ENCODE measurements around the gene ZNF888. TPM values are rescaled to one million over a fixed set of nuclear protein-coding genes. Genes with fewer than 3 reads are reported as not detected.

ZNF888 gene
- total and polyA plus RNA-seq, 8 donors: 5.7 to 17.2 (median 13.0) TPM

DNA sequence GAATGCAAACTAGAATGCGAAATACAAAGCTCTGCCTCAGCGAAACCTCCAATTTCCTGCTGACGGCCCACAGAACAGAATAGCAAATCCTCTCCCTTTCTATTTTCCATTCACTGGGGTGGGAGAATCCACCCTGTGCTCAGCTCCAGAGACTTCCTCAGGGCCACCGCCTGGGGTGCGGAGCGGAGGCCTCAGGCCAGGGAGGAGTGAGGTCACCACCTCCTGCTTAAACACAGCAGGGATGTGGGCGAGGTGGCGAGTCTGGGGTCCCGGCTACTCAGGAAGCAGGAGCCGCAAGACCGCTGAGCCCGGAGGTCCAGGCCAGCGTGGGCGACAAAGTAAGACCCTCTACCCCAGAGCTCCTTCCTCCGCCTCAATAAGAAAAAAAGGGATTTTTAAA is 25.1 kb downstream of the ZNF888 start:
- peak overlapping the region; percentile 67 to 92 for H3K4me3 ChIP-seq
- H3K36me3 ChIP-seq: no peaks in the 10 kb centered on the region
- peak overlapping the region; percentile 85 to 89 for H3K27ac ChIP-seq
- no peaks in the 10 kb centered on the region for H3K9me3 ChIP-seq
- TF ChIP-seq, protein P1, sequence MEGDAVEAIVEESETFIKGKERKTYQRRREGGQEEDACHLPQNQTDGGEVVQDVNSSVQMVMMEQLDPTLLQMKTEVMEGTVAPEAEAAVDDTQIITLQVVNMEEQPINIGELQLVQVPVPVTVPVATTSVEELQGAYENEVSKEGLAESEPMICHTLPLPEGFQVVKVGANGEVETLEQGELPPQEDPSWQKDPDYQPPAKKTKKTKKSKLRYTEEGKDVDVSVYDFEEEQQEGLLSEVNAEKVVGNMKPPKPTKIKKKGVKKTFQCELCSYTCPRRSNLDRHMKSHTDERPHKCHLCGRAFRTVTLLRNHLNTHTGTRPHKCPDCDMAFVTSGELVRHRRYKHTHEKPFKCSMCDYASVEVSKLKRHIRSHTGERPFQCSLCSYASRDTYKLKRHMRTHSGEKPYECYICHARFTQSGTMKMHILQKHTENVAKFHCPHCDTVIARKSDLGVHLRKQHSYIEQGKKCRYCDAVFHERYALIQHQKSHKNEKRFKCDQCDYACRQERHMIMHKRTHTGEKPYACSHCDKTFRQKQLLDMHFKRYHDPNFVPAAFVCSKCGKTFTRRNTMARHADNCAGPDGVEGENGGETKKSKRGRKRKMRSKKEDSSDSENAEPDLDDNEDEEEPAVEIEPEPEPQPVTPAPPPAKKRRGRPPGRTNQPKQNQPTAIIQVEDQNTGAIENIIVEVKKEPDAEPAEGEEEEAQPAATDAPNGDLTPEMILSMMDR (IDR thresholded peaks at IDR 0.05): no peak
- no peaks in the 10 kb centered on the region for H3K27me3 ChIP-seq
- DNase-seq (no peak), ATAC-seq (no peak)
- H3K4me1 ChIP-seq: peaks cover 7 to 14% of the 10 kb centered on the region in 2 donors
- intact Hi-C loops (cut with DNase I): no loop called here

DNA sequence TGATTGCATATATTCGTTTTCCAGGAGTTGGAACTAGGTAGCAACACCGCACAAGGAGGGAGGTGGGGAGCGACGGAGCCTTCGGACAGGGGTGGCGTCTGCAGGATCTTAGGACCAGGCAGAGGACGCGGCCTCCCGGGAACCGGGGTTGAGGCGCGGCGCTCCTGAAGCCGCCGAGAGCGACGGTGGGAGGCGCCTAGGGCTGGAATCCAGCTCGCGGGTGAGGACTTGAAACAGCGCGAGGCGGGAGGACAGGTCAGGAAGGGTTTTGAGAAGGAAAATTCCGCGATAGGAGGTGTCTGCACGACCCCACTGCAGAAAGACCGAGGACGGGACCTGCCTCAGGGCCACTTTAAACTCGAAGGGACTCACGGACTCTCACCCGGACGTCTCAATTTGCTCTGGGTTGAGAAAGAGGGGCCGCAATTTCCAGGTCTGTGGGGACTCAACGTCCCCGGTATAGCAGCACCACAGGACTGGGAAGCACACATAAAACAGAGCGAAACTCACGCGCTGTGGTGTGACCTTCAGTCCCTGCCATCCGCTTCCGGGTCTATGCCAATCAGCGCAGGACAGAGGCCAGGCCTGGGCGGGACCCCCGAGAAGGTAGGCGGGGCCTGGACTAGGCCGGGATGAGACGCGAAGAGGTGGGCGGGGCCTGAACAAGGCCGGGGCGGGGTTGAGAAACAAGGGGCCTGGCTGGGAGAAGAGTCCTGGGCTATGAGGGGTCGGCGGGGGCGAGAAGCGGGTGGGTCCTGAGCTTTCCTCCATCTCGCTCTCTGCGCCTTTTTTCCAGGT is 25.9 kb downstream of the ZNF888 start, which contains the start of gene ZNF320:
Gene ZNF320, minus strand, starts transcription at position 498 of the 798 bp plus-strand sequence. CDS start 7,380 bp downstream, outside the sequence.
- Histone ChIP-seq H3K27me3 (no peaks in the 10 kb centered on the region), H3K27ac (peak within 1 kb of the TSS; percentile 85 to 89), H3K4me1 (peaks cover 7 to 14% of the 10 kb centered on the region in 2 donors), H3K36me3 (no peaks in the 10 kb centered on the region), H3K4me3 (peak within 1 kb of the TSS; percentile 67 to 92), H3K9me3 (no peaks in the 10 kb centered on the region)
- TF ChIP-seq, protein P1 (IDR thresholded peaks at IDR 0.05): no peak
- DNase-seq (peak; percentile 93 to 98 (median 96)), ATAC-seq (peak; percentile 100)
- intact Hi-C loops (cut with DNase I): no loop called here

DNA sequence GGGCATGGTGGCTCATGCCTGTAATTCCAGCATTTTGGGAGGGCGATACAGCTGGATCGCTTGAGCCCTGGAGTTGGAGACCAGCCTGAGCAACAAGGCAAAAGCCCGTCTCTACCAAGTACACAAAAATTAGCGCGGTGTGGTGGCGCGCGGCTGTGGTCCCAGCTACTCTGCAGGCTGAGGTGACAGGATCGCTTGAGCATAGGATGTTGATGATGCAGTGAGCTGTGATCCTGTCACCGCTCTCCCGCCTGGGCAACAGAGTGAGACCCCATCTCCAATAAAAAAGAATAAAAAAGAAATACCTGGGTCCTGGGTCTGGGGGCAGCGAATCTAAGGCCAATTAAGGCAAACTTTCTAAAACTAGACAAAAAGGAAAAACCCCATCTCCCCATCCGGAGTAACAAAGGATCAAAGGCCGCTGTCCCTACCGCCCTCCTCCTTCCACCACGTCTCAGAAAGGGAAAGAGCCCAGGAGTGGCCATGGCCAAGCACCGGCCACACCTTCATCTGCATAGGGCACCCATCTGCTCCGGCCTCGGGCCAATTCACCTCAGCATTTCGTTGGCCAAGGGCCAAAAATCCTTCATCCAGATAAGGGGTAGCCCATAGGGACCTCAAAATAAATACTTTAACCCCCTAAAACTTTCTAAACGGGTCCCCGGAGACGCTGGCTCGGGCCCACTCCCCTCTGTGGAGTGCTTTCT is 26.6 kb downstream of the ZNF888 start:
- Histone ChIP-seq H3K27ac (peak overlapping the region; percentile 85 to 89), H3K36me3 (no peaks in the 10 kb centered on the region), H3K27me3 (no peaks in the 10 kb centered on the region), H3K4me3 (peak overlapping the region; percentile 67 to 92), H3K4me1 (peaks cover 7 to 14% of the 10 kb centered on the region in 2 donors), H3K9me3 (no peaks in the 10 kb centered on the region)
- ATAC-seq (peak; percentile 84), DNase-seq (peak in 3 of 4 donors; percentile 12 to 45 (median 24))
- TF ChIP-seq, protein P1 (IDR thresholded peaks at IDR 0.05): no peak
- intact Hi-C loops (cut with DNase I): no loop called here

DNA sequence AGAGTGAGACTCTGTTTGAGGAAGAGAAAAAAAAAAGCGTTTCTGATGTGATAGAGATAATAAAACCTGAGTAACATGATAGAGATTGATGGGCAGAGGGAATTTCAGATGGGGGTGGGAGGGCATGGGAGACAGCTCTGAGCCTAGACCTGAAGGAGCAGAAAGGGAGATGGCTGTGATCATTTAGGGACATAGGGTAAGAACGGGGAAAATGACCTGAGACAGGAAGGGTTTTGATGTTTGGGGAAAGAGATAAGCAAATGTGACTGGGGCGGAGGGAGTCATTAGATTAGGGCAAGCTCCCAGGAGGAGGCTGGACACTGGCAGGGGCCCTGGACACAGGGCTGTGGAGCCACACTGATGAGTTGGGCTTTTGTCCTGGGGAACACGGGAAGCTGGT is 31.9 kb downstream of the ZNF888 start:
- no peak overlapping the region for H3K27ac ChIP-seq
- intact Hi-C loops (cut with DNase I): no loop called here
- H3K4me1 ChIP-seq: peaks cover 3 to 5% of the 10 kb centered on the region in 2 donors
- H3K36me3 ChIP-seq: peaks cover 0 to 42% of the 10 kb centered on the region in 2 donors
- H3K9me3 ChIP-seq: no peaks in the 10 kb centered on the region
- DNase-seq (no peak), ATAC-seq (no peak)
- no peaks in the 10 kb centered on the region for H3K27me3 ChIP-seq
- no peak overlapping the region for H3K4me3 ChIP-seq
- TF ChIP-seq, protein P1 (IDR thresholded peaks at IDR 0.05): no peak

DNA sequence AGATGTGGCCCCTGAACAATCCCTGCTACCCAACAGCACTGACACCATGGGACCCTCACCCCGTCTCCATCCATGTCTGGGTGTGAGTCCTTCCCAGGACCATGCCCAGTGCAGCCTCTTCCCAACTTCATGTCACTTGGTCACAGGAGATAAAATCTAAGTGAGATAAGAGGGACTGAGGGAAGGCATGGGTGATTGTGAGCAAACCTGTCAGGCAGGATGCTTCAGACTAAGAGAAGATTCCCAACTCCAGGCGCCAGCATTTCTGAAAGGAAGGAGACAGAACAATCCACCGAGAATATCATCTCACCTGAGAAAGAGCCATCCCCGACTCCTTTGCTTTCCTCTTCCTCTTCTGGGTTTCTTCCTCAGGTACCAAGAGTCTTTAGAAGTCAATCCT is 33.3 kb downstream of the ZNF888 start:
- peaks cover 0 to 56% of the 10 kb centered on the region in 2 donors for H3K36me3 ChIP-seq
- no peak overlapping the region for H3K4me3 ChIP-seq
- DNase-seq: no peak
- no peak for ATAC-seq
- H3K27ac ChIP-seq: no peak overlapping the region
- intact Hi-C loops (cut with DNase I): no loop called here
- H3K9me3 ChIP-seq: peaks cover 0 to 9% of the 10 kb centered on the region in 2 donors
- H3K4me1 ChIP-seq: no peaks in the 10 kb centered on the region
- no peaks in the 10 kb centered on the region for H3K27me3 ChIP-seq
- TF ChIP-seq, protein P1 (IDR thresholded peaks at IDR 0.05): no peak
